ENCODE measurements around the gene RNF213. TPM values are rescaled to one million over a fixed set of nuclear protein-coding genes. Genes with fewer than 3 reads are reported as not detected.

Gene RNF213
- total RNA-seq, 1 experiment from 2014 or later: 44.5 TPM

DNA sequence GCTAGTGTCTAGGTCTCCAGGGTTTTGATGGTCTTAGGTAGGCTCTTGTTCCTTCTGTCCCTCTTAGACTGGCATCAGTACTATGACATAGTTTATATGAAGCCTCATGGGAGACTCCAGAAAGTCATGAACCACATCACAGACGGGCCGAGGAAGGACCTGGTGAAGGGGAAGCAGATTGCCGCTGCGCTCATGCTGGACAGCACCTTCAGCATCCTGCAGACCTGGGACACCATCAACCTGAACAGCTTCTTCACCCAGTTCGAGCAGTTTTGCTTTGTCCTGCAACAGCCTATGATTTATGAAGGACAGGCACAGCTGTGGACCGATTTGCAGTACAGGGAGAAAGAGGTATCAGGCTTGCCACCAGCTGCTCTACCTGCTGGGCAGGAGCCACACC is 34.0 kb downstream of the RNF213 start (continued):
- TF ChIP-seq POLR2AphosphoS5 (IDR thresholded peaks at IDR 0.05; ENCODE audit: low read depth, low read length): no peak
- no peak for TF ChIP-seq ZFX (IDR thresholded peaks at IDR 0.05)

GRCh38 chr17:80295146-80295545 is 34.5 kb downstream of the RNF213 start:
- ChIA-PET POLR2A (no interaction called here), RAD21 (ENCODE audit: low non-redundant PET in 1 of 2, low total read pairs in 2 of 2, uncharacterized antibody in 2 of 2, unreplicated experiment in 2 of 2) (no interaction called here), CTCF (no interaction called here)
- Histone ChIP-seq H3K4me3 (replicated peaks in 1 of 2; ENCODE audit: low read depth in 1 of 2, low read length in 2 of 2) (no peak overlapping the region), H3K27me3 (ENCODE audit: insufficient read depth, low read length) (no peaks in the 10 kb centered on the region), H3K79me2 (ENCODE audit: insufficient read depth, low read length) (no peaks in the 10 kb centered on the region), H3K4me1 (ENCODE audit: control insufficient read depth in 1 of 2, insufficient read depth in 2 of 2, low read length in 2 of 2) (no peaks in the 10 kb centered on the region), H3K4me2 (ENCODE audit: low read length) (no peak overlapping the region), H3K9ac (ENCODE audit: low read length) (no peak overlapping the region), H3K9me2 (ENCODE audit: insufficient read depth) (no peaks in the 10 kb centered on the region), H3K27ac (ENCODE audit: low read depth, low read length) (no peak overlapping the region), H2AFZ (ENCODE audit: low read depth, low read length, poor library complexity, severe bottlenecking) (no peak overlapping the region), H3K9me3 (ENCODE audit: control insufficient read depth in 1 of 2, insufficient read depth in 1 of 2, low read depth in 1 of 2, low read length in 2 of 2) (no peaks in the 10 kb centered on the region), H3K36me3 (ENCODE audit: control insufficient read depth in 1 of 2, insufficient read depth in 2 of 2, low read length in 2 of 2) (peaks cover 16 to 21% of the 10 kb centered on the region in 2 experiments; a peak in 2 of 4 replicates), H4K20me1 (ENCODE audit: insufficient read depth) (no peaks in the 10 kb centered on the region)
- no peak for TF ChIP-seq ZNF274 (IDR thresholded peaks at IDR 0.05; ENCODE audit: low read depth, low read length)
- TF ChIP-seq ZFX (IDR thresholded peaks at IDR 0.05): no peak
- no peak for TF ChIP-seq SIN3A (IDR thresholded peaks at IDR 0.05; ENCODE audit: low read depth)
- no peak for TF ChIP-seq EGR1 (IDR thresholded peaks at IDR 0.05; ENCODE audit: low read depth)
- TF ChIP-seq, protein P1, sequence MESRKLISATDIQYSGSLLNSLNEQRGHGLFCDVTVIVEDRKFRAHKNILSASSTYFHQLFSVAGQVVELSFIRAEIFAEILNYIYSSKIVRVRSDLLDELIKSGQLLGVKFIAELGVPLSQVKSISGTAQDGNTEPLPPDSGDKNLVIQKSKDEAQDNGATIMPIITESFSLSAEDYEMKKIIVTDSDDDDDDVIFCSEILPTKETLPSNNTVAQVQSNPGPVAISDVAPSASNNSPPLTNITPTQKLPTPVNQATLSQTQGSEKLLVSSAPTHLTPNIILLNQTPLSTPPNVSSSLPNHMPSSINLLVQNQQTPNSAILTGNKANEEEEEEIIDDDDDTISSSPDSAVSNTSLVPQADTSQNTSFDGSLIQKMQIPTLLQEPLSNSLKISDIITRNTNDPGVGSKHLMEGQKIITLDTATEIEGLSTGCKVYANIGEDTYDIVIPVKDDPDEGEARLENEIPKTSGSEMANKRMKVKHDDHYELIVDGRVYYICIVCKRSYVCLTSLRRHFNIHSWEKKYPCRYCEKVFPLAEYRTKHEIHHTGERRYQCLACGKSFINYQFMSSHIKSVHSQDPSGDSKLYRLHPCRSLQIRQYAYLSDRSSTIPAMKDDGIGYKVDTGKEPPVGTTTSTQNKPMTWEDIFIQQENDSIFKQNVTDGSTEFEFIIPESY (IDR thresholded peaks at IDR 0.05; ENCODE audit: extremely low read depth, insufficient replicate concordance, low read length): no peak
- no peak for TF ChIP-seq MAX (IDR thresholded peaks at IDR 0.05)
- TF ChIP-seq FOSL1 (IDR thresholded peaks at IDR 0.05; ENCODE audit: low read depth): no peak
- TF ChIP-seq RAD21 (IDR thresholded peaks at IDR 0.05; ENCODE audit: low read depth): no peak
- TF ChIP-seq ATF3 (IDR thresholded peaks at IDR 0.05): no peak
- no peak for TF ChIP-seq CBX3 (IDR thresholded peaks at IDR 0.05; ENCODE audit: low read depth)
- no peak for TF ChIP-seq JUND (IDR thresholded peaks at IDR 0.05)
- TF ChIP-seq YY1 (IDR thresholded peaks at IDR 0.05; ENCODE audit: extremely low read depth, insufficient replicate concordance, low read depth, low read length): no peak
- TF ChIP-seq EZH2phosphoT487 (IDR thresholded peaks at IDR 0.05; ENCODE audit: borderline replicate concordance): no peak
- no TSS peak for BruUV-seq (replicated peaks)
- DNase-seq (ENCODE audit: low read depth, low spot score) (no peak), ATAC-seq (no peak)
- intact Hi-C loops (cut with micrococcal nuclease): no loop called here
